PC-3 (cell line): ENCODE results near the gene STARD5.

Source experiments
- CTCF ChIP-seq: fragments of 300-600 bp; sonication (generic); conservative IDR thresholded peaks from 2 replicates; pipeline ENCODE4 v1.5.1; 2017; ENCODE audit warnings: antibody characterized with exemption, low read depth, mild to moderate bottlenecking, low read length
- EZH2 ChIP-seq: fragments of 300-600 bp; sonication (generic); IDR thresholded peaks from one replicate; pipeline ENCODE4 v1.6.1; 2017; ENCODE audit warnings: antibody characterized with exemption, mild to moderate bottlenecking, low read length; ENCODE audit not compliant: unreplicated experiment

GRCh38 chr15:81281766-81282605 is 42.0 kb downstream of the STARD5 start:
- no peak for TF ChIP-seq CTCF
- no peak for TF ChIP-seq EZH2
